ENCODE measurements around the gene FANCF.
"Not testable (repeated sequence)": the region's sequence is repeated elsewhere in the genome, so short reads cannot be mapped to it uniquely, and the experiment has no call there.

FANCF gene

GRCh38 chr11:22625448-22626287 lies at the start of gene FANCF:
FANCF (minus strand) TSS chr11:22625823; CDS start chr11:22625810, 13 bp downstream.
- DNase-seq (ENCODE audit: low spot score): peak; percentile 93

- DNase-seq (ENCODE audit: low spot score): no peak
These were observed 49.1 kb upstream of the FANCF start for GRCh38 chr11:22674470-22675439.

- DNase-seq (ENCODE audit: low spot score): no peak
These were observed 46.1 kb upstream of the FANCF start for GRCh38 chr11:22671751-22672150.

- no peak for DNase-seq (ENCODE audit: low spot score)
These were observed 45.2 kb upstream of the FANCF start for GRCh38 chr11:22670830-22671229.

GRCh38 chr11:22669368-22669767 lies 43.7 kb upstream of the FANCF start:
- no peak for DNase-seq (ENCODE audit: low spot score)

- DNase-seq (ENCODE audit: low spot score): no peak
These were observed 42.6 kb upstream of the FANCF start for GRCh38 chr11:22668005-22668796.

- peak; percentile 27 for DNase-seq (ENCODE audit: low spot score)
These were observed 41.2 kb upstream of the FANCF start for GRCh38 chr11:22666688-22667439.

- no peak for DNase-seq (ENCODE audit: low spot score)
These were observed 40.7 kb upstream of the FANCF start, which contains the start of gene GAS2 for GRCh38 chr11:22666325-22666687. GAS2 (plus strand) TSS chr11:22666611; CDS start chr11:22674870, 8,259 bp downstream.

GRCh38 chr11:22659783-22660182 lies 34.2 kb upstream of the FANCF start:
- no peak for DNase-seq (ENCODE audit: low spot score)

GRCh38 chr11:22657101-22657694 lies 31.6 kb upstream of the FANCF start:
- DNase-seq (ENCODE audit: low spot score): no peak

GRCh38 chr11:22656130-22656529 lies 30.5 kb upstream of the FANCF start:
- DNase-seq (ENCODE audit: low spot score): no peak

- DNase-seq (ENCODE audit: low spot score): not testable (repeated sequence)
These were observed 26.7 kb upstream of the FANCF start for GRCh38 chr11:22652346-22652745.

GRCh38 chr11:22641559-22641958 lies 15.9 kb upstream of the FANCF start:
- no peak for DNase-seq (ENCODE audit: low spot score)

- no peak for DNase-seq (ENCODE audit: low spot score)
These were observed 15.2 kb upstream of the FANCF start for GRCh38 chr11:22640862-22641261.

- DNase-seq (ENCODE audit: low spot score): no peak
These were observed 10.1 kb upstream of the FANCF start for GRCh38 chr11:22635689-22636088.

GRCh38 chr11:22634897-22635629 lies 9.4 kb upstream of the FANCF start:
- no peak for DNase-seq (ENCODE audit: low spot score)

GRCh38 chr11:22633354-22633902 lies 7.8 kb upstream of the FANCF start:
- DNase-seq (ENCODE audit: low spot score): no peak

GRCh38 chr11:22627421-22627820 lies 1.8 kb upstream of the FANCF start:
- no peak for DNase-seq (ENCODE audit: low spot score)

- no peak for DNase-seq (ENCODE audit: low spot score)
These were observed 1.1 kb upstream of the FANCF start for GRCh38 chr11:22626573-22627239.
